ENCODE results near the gene LMBR1. TPM values are rescaled to one million over a fixed set of nuclear protein-coding genes. Genes with fewer than 3 reads are reported as not detected.

The LMBR1 gene
- total and polyA plus RNA-seq, 4 donors, result 11.2 to 35.7 (median 17.9) TPM

GRCh38 chr7:156668130-156668741 lies 224.7 kb downstream of the LMBR1 start:
- TF ChIP-seq EGR1 (IDR thresholded peaks at IDR 0.05; ENCODE audit: low read depth in 2 of 2) (no peak), HNF4A (conservative IDR thresholded peaks at IDR 0.05) (no peak), HNF4G (IDR thresholded peaks at IDR 0.05) (no peak), CTCF (IDR thresholded peaks at IDR 0.05; ENCODE audit: low read depth, low read length, missing input control) (no peak), JUND (IDR thresholded peaks at IDR 0.05) (no peak), GABPA (IDR thresholded peaks at IDR 0.05 in 1 of 2, conservative IDR thresholded peaks at IDR 0.05 in 1 of 2) (no peak), FOXA2 (IDR thresholded peaks at IDR 0.05) (no peak), TAF1 (conservative IDR thresholded peaks at IDR 0.05) (no peak), ZBTB33 (IDR thresholded peaks at IDR 0.05) (no peak), REST (IDR thresholded peaks at IDR 0.05) (no peak), YY1 (IDR thresholded peaks at IDR 0.05) (no peak), NR2F2 (IDR thresholded peaks at IDR 0.05) (no peak), ATF3 (IDR thresholded peaks at IDR 0.05) (no peak), RXRA (IDR thresholded peaks at IDR 0.05) (no peak), RAD21 (IDR thresholded peaks at IDR 0.05) (no peak)
- 96% methylated on average over 13 of the region's 13 CpGs for WGBS
- no peak overlapping the region for H3K4me3 ChIP-seq (ENCODE audit: low read depth in 1 of 3, low read length in 3 of 3)

GRCh38 chr7:156667110-156667426 lies 225.9 kb downstream of the LMBR1 start:
- H3K9me3 ChIP-seq (ENCODE audit: control insufficient read depth in 4 of 4, low read length in 3 of 4), result no peaks in the 10 kb centered on the region
- no peaks in the 10 kb centered on the region for H3K27me3 ChIP-seq (ENCODE audit: control insufficient read depth in 4 of 4, insufficient read depth in 4 of 4, low read length in 3 of 4)
- H3K36me3 ChIP-seq (ENCODE audit: control insufficient read depth in 4 of 4, insufficient read depth in 3 of 4, low read depth in 1 of 4, low read length in 3 of 4), result peaks cover 0 to 4% (median 1%) of the 10 kb centered on the region in 4 donors
- TF ChIP-seq ZBTB33 (IDR thresholded peaks at IDR 0.05) (no peak), GABPA (IDR thresholded peaks at IDR 0.05 in 1 of 2, conservative IDR thresholded peaks at IDR 0.05 in 1 of 2) (no peak), NR2F2 (IDR thresholded peaks at IDR 0.05) (no peak), REST (IDR thresholded peaks at IDR 0.05) (no peak), FOXA1 (IDR thresholded peaks at IDR 0.05) (no peak), HNF4A (conservative IDR thresholded peaks at IDR 0.05) (no peak), RAD21 (IDR thresholded peaks at IDR 0.05) (no peak), FOXA2 (IDR thresholded peaks at IDR 0.05) (no peak)

More at GRCh38 chr7:156668130-156668741, 224.7 kb downstream of the LMBR1 start:
- Histone ChIP-seq H3K27ac (ENCODE audit: low read depth in 1 of 2, low read length in 2 of 2) (no peak overlapping the region), H3K9me3 (ENCODE audit: control insufficient read depth in 4 of 4, low read length in 3 of 4) (no peaks in the 10 kb centered on the region), H3K27me3 (ENCODE audit: control insufficient read depth in 4 of 4, insufficient read depth in 4 of 4, low read length in 3 of 4) (no peaks in the 10 kb centered on the region), H3K36me3 (ENCODE audit: control insufficient read depth in 4 of 4, insufficient read depth in 3 of 4, low read depth in 1 of 4, low read length in 3 of 4) (peaks cover 0 to 10% (median 2%) of the 10 kb centered on the region in 4 donors), H3K4me1 (ENCODE audit: control insufficient read depth in 4 of 4, insufficient read depth in 4 of 4, low read length in 3 of 4) (peaks cover 0 to 3% (median 0%) of the 10 kb centered on the region in 4 donors), H3K9ac (ENCODE audit: low read depth in 1 of 2, low read length in 2 of 2) (no peak overlapping the region)
- DNase-seq (ENCODE audit: low spot score), result no peak

More at GRCh38 chr7:156667110-156667426, 225.9 kb downstream of the LMBR1 start:
- DNase-seq (ENCODE audit: low spot score), result no peak
- Histone ChIP-seq H3K9ac (ENCODE audit: low read depth in 1 of 2, low read length in 2 of 2) (no peak overlapping the region), H3K27ac (ENCODE audit: low read depth in 1 of 2, low read length in 2 of 2) (no peak overlapping the region), H3K4me3 (ENCODE audit: low read depth in 1 of 3, low read length in 3 of 3) (no peak overlapping the region), H3K4me1 (ENCODE audit: control insufficient read depth in 4 of 4, insufficient read depth in 4 of 4, low read length in 3 of 4) (peaks cover 0 to 3% (median 0%) of the 10 kb centered on the region in 4 donors)
- 91% methylated on average over 1 of the region's 1 CpG for WGBS
